NCI-H2171 treated with DMSO at 0.1 percent for 48 hours (cell line): ENCODE data around the gene GALNT14.
"Not testable (repeated sequence)": the region's sequence is repeated elsewhere in the genome, so short reads cannot be mapped to it uniquely, and the experiment has no call there.

Experiments used
- DNase-seq: peaks from one replicate; lab custom pipeline; 2025; lab: John Stamatoyannopoulos, UW

GALNT14 gene, protein sequence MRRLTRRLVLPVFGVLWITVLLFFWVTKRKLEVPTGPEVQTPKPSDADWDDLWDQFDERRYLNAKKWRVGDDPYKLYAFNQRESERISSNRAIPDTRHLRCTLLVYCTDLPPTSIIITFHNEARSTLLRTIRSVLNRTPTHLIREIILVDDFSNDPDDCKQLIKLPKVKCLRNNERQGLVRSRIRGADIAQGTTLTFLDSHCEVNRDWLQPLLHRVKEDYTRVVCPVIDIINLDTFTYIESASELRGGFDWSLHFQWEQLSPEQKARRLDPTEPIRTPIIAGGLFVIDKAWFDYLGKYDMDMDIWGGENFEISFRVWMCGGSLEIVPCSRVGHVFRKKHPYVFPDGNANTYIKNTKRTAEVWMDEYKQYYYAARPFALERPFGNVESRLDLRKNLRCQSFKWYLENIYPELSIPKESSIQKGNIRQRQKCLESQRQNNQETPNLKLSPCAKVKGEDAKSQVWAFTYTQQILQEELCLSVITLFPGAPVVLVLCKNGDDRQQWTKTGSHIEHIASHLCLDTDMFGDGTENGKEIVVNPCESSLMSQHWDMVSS

DNA sequence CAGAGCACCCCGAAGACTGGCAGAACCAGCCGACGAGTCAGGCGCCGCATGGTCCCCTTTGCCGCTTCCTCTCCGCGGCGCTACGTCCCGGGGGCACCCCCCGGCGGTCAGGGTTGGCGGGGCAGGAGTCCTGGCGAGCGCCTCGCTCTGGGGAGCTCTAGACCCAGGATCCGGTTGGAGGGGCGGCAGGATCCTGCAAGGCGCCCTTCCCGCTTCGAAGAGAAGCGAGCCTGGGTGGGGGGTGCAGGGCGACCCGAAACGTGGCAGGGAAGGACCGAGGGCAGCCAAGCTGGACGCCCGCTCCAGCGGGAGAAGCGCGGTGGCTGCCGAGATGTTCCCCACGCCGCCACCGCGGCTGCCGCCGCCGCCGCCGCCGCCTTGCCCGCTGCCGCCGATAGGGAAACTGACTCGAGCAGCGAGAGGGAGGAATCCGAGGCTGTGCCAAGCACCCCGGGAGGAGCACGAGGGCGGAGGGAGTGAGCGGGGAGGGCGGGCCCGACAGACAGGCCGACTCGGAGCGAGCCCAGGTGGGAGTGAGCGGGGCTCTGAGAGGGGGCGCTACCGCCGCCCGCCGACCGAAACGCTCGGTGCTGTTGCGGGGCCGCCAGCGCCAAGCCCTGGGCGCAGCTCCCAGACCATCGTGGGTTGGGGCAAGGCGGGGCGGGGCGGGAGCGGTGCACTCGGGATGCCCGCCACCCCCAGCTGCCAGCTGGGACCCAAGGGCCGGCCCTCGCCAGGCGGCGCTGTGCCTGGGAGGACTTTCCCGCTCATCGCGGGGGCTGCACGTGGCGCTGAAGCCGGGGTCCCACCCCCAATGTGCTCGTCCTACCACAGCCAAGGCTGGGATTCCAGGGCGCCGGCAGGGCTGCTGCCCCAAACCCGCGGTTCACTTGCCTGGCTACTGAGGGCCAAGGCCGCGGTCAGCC lies at the start of gene GALNT14:
GALNT14 (minus strand) TSS at position 404 of the 926 bp plus-strand sequence; CDS start at position 50, 354 bp downstream.
- DNase-seq: no peak

DNA sequence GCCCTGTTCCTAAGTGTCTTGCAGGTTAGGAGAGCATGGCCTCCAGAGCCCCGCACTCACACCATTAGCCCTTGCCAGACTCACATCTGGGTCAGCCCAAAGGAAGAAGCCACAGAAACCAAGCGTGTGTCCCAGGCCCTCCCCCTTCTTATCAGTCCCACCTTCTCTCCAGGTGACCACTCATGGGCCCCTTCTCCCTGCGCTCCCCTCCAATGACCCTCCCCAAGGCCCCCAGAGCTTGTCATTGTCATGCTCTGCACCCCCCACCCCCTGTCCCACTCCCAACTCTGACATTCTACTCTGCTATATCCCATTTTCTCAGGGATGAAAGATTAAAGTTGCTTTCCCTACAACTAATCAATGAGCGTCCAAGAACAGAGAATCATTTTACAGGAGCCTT lies 48.9 kb upstream of the GALNT14 start:
- no peak for DNase-seq

GRCh38 chr2:31183973-31184372 lies 45.7 kb upstream of the GALNT14 start:
- not testable (repeated sequence) for DNase-seq

DNA sequence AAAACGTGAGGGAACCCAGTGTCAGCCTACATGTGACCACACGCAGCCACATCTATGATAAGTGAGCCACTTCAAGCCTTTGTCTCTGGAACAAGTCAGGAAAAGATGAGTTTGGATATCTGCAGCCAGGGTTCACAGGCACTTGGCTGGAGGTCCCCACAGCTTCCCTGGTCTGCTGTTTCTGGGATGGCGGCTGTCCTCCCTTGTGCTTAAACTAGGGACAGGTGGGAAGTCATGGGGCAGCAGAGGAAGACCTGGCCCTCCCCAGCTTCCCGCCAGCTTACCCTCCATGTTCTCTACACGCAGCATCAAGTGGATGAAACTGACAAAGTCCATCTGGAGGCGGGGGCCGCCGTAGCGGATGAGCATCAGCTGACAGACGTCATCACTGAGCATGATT lies 38.5 kb upstream of the GALNT14 start:
- DNase-seq: no peak

DNA sequence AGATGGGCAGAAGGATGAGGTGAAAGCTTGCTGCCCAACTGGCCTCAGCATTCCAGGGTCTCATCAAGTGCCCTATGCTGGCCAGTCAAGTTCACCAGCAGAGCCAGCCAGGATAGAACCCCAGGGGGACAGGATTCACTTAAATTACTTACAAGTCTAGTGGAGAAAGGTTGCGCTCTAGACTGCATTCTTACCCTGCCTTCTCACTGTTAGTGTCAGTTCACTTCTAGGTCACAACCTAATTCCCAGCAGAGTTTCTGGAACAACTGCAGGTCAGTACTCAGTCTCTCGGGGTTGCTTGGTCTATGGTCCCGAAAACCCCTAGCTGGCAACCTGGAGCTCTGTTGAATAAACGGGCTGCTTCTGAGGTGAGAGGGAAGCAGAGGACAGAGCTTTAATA lies 32.9 kb upstream of the GALNT14 start:
- DNase-seq: no peak

DNA sequence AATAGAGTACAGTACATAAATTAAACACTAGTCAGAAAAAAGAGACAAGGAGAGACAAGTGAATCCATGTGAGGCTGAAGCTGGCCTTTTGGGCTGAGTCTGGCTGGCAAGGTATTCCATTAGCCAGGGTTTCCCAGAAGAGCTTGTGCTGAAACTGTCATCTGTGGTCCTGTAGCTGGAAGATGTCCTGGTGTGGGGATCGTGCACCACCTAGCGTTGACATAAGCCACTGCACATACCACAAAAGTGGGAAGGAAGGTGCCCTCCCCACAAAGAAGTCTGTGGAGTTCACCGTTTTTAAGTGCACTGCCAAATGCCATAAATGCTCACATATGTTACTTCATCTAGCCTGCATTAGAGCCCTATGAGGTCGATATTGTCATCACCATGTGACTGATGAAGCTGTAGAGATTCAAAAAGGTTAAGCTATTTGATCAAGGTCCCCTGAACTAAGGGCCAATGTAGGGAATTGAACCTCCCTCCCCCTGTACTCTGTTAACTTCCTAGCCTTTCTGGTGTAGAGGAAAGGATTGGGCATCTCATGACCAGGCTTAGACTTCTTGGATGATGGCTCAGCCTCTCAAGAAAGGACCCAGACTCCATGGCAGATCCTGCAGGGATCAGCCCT lies 31.9 kb upstream of the GALNT14 start:
- DNase-seq: peak; percentile 32

DNA sequence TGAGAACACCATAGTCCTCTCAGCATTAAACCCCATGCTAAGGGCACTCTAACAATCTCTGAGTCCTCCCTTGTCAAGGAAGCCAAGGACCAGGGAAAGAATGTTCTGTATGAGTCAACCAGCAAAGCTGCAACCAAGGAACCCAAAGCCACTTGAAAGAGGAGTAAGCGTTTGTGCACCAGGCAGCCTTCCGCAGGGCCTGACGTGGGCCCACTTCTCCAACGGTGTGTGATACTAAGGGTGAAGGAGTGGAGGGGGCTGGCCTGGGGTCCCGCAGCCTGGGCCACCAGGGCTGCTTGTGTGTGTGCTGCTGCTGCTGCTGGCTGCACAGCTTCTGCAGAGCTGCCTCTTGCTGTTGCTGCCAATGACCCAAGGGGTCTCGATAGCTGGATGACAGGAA lies 30.1 kb upstream of the GALNT14 start:
- no peak for DNase-seq

DNA sequence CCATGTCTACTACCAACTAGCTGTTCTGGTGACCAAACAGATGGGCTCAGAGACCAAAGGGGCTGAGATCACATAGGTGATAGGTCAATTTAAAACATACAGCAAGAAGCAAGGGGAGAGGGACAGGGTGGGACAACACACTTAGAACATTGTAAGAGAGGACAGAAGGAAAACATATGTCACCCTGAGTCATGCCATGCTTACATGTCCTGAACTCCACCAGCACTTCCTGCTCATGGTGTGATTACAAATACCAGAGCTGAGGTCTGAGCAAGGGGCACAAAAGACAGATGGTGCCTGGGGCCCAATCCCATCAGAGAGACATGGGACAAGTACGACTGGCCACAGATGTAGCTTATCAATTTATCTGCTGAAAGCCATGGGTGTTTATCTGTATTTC lies 28.7 kb upstream of the GALNT14 start:
- no peak for DNase-seq

DNA sequence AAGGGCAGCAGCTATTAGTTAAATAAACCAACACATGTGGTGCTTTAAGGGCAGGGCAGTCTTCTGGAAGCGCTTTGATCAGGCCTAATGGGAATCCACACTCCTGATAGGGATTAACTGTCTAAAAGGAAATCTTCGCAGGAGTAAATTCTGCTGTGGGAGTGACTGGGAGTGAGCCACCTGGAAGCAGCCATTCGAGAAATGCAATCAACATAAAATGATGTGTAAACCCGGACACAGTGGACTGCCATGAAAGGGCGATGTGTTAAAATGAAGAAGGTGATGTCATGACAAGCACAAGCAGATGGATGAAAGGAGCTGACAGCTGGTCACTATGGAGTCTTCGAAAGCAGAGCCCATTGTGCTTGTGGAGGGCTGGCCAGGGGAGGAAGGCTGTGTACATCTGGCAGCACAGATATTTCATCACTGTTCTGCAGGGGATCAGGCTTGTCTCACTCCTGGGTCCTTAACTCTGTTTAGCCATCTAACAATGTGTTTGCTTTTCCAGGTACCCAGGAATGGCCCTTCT lies 24.8 kb upstream of the GALNT14 start:
- no peak for DNase-seq

DNA sequence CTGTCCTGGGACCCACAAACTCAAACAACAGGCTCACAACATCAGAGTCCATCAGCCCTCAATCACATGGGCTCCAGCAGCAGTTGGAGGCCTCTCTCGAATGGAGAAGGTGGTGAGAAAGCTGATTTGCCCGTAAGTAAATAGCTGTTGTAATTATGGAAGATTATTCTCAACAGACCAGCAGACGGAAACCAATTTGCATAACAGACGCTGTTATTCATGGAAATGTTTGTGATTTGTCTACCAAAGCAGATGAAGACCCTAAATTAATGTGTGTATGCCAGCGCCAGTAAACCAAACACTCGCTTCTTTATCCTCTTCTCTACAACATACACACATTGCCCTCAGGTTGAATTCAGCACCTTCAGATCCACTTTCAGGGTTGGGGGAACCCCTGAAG lies 23.4 kb upstream of the GALNT14 start:
- DNase-seq: no peak

GRCh38 chr2:31151501-31151900 lies 13.3 kb upstream of the GALNT14 start:
- no peak for DNase-seq

DNA sequence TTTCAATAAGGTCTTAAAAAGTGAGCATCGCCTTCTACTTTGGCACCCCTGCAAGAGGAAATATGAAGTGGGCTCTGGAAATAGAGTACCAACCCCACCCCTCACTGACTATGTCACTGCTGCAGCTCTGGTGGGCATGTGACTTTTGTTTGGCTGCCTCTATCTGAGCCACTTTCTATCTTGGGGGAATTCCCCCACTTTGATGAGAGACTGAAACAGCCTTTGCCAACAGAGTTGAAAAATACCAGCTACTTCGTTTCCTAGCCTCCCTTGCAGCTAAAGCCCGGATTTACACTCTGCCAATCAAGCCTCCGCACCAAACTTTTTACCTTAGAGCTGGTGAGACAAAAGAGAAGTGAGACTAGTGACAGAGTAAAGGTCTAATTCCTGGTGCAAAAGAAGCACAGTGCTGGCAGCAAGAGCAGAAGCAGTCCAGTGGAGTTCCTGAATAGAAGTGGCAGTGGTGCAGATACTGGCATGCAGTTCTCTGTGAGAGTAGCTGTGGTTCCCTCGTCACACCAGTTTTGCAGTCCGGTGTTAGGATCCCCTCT lies 12.0 kb upstream of the GALNT14 start:
- no peak for DNase-seq

DNA sequence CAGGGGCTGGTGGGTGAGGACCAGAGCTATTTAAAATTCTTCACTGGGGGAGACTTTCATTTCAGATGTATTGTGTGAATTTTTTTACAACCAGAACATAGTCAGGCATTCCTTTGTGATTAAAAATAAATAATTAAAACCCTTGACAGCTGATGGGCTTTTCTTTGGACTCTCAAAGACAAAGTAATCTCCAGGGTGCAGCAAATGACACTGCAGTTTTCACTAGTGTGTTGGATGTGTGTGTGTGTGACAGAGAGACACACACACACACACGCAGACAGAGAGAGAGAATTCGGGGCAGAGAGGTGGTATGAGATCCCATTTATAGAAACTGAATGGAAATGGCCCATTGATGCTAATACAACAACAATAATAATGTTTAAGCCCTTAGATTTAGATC lies 10.3 kb upstream of the GALNT14 start:
- no peak for DNase-seq

GRCh38 chr2:31147645-31148044 lies 9.4 kb upstream of the GALNT14 start:
- DNase-seq: no peak

- no peak for DNase-seq
These were observed 3.9 kb upstream of the GALNT14 start for GRCh38 chr2:31142110-31142509.

- no peak for DNase-seq
These were observed 3.3 kb upstream of the GALNT14 start for GRCh38 chr2:31141443-31142085.

GRCh38 chr2:31140151-31140550 lies 1.9 kb upstream of the GALNT14 start:
- peak; percentile 2 for DNase-seq

DNA sequence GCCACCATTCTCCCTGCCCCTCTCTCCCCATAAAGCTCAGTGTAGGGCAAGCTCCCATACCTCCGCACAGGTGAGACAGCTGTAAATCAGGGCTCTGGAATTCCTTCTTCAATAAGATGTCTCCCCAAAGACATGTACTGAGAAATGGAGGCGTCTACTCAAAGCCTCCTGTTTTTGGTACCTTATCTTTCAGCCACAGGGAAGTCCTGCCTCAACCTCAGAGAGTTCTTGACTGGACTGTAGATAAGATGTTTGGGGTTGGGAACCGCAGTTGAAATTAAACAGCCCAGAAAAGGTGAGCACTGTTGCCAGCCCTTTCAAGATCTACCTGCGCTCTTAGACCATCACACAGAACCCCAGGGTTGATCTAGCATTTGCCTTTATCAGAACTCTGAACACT lies 1.4 kb upstream of the GALNT14 start:
- DNase-seq: no peak

GRCh38 chr2:31137211-31138036 lies 816 bp downstream of the GALNT14 start:
- no peak for DNase-seq

- no peak for DNase-seq
These were observed 1.5 kb downstream of the GALNT14 start for GRCh38 chr2:31136732-31137131.
